Upper lobe of right lung (tissue), 1 donor: ENCODE results near the gene CDH4. TPM values are rescaled to one million over a fixed set of nuclear protein-coding genes. Genes with fewer than 3 reads are reported as not detected.
A peak's percentile ranks its signal among the peaks of the same experiment; 100 is the strongest.

Experiments used
- ATAC-seq: fragments of 200-7000 bp; cut with Tn5 transposase; one replicate; pipeline ENCODE4 v1.9.1; 2020; ENCODE audit warnings: mild to moderate bottlenecking, moderate library complexity
- DNase-seq: peaks from one replicate; pipeline ENCODE4 v3.0.0-alpha.2; 2020
- H3K27ac ChIP-seq: fragments of 200-600 bp; one replicate; pipeline ENCODE4 v1.8.0; 2022
- H3K27me3 ChIP-seq: fragments of 200-600 bp; one replicate; pipeline ENCODE4 v1.8.0; 2022; ENCODE audit warnings: mild to moderate bottlenecking
- H3K36me3 ChIP-seq: fragments of 200-600 bp; one replicate; pipeline ENCODE4 v1.8.0; 2022
- H3K4me1 ChIP-seq: fragments of 200-600 bp; one replicate; pipeline ENCODE4 v1.8.0; 2022
- H3K4me3 ChIP-seq: fragments of 200-600 bp; one replicate; pipeline ENCODE4 v1.8.0; 2022; ENCODE audit warnings: mild to moderate bottlenecking
- H3K9me3 ChIP-seq: fragments of 200-600 bp; one replicate; pipeline ENCODE4 v1.8.0; 2022
- intact Hi-C: fragments of 100-400 bp; cut with DNase I; formaldehyde crosslinking; loops from one replicate; pipeline ENCODE4 v1.11.0; 2022
- total RNA-seq: library from RNA; stranded (reverse); fragmentation: NEBNext Ultra II Directional; extraction: Animal tissue kit (Norgen Biotek cat#: 25700); gene quantifications from one replicate; pipeline ENCODE4 v1.2.1, GENCODE V29; 2021
- TF ChIP-seq, protein P1 (sequence below): fragments of 200-600 bp; IDR thresholded peaks from one replicate; pipeline ENCODE4 v1.8.0; 2022; ENCODE audit warnings: antibody characterized with exemption
- donor health status: DM: no; HTN: yes; CAD: no; lungs with severe emphysema.

The CDH4 gene
- total RNA-seq, 1 donor from 2014 or later = 0.23 TPM

DNA sequence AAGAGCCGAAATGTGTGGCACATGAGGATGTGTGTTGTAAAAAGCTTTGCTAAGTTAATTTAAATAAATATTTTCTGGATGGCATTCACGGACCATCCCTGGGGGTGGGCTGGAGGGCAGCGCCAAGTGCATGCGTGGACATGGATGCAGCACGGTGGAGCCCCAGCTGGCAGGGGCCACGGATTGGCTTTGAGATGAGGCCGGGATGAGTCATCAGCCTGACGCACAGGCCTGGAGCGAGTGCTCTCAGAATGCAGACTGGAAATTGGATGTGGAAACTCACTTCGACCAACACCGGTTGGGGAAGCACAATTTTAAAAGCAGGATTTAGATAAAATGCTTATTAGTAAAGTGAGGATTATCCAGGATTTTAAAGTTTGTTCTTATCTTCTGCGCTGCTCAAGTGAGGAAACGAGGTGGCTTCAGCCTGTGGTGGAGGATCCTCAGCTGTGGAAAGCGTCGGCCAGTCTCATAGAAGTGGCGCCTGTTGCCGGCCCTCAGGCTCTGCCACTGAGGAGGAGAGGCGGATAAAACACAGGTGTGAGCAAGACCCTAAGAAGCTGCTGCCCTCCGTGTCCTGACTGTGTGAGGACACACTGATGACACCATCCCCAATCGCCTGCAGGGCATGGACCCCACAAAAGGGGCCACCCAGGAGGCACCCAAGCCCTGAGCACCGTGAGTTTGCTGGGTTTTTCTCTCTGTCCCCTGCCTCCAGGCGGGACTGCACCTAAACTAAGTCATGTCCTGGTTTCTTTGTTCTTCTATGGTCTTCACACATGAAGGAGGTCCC is 279.7 kb downstream of the CDH4 start:
- no peak for DNase-seq
- Histone ChIP-seq H3K4me3 (no peak overlapping the region), H3K27ac (no peak overlapping the region), H3K4me1 (no peaks in the 10 kb centered on the region), H3K9me3 (no peaks in the 10 kb centered on the region), H3K36me3 (no peaks in the 10 kb centered on the region), H3K27me3 (no peaks in the 10 kb centered on the region)
- intact Hi-C loops = no loop called here
- ATAC-seq = no peak
- TF ChIP-seq, protein P1, sequence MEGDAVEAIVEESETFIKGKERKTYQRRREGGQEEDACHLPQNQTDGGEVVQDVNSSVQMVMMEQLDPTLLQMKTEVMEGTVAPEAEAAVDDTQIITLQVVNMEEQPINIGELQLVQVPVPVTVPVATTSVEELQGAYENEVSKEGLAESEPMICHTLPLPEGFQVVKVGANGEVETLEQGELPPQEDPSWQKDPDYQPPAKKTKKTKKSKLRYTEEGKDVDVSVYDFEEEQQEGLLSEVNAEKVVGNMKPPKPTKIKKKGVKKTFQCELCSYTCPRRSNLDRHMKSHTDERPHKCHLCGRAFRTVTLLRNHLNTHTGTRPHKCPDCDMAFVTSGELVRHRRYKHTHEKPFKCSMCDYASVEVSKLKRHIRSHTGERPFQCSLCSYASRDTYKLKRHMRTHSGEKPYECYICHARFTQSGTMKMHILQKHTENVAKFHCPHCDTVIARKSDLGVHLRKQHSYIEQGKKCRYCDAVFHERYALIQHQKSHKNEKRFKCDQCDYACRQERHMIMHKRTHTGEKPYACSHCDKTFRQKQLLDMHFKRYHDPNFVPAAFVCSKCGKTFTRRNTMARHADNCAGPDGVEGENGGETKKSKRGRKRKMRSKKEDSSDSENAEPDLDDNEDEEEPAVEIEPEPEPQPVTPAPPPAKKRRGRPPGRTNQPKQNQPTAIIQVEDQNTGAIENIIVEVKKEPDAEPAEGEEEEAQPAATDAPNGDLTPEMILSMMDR = no peak

DNA sequence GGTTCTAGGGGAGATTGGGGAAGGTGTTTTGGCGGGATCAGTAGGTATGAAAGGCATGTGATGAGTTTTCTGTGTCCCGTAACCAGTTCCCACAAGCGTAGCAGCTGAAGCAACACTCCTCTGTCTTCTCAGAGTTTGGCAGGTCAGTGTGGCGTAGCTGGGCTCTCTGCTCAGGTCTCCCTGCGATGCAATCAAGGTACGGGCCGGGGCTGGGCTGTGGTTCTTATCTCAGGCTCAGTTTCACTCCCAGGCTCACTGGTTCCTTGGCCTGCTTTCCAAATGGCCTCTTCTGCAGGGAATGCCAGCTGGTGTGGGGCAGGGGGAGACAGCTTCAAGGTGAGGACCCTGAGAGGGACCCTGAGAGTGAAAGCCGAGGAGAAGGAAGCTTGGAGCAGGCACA is 280.7 kb downstream of the CDH4 start:
- intact Hi-C loops = no loop called here
- ATAC-seq = no peak
- no peaks in the 10 kb centered on the region for H3K36me3 ChIP-seq
- no peak for DNase-seq
- no peak overlapping the region for H3K4me3 ChIP-seq
- no peak overlapping the region for H3K27ac ChIP-seq
- no peaks in the 10 kb centered on the region for H3K4me1 ChIP-seq
- TF ChIP-seq, protein P1 = no peak
- H3K9me3 ChIP-seq = no peaks in the 10 kb centered on the region
- no peaks in the 10 kb centered on the region for H3K27me3 ChIP-seq

DNA sequence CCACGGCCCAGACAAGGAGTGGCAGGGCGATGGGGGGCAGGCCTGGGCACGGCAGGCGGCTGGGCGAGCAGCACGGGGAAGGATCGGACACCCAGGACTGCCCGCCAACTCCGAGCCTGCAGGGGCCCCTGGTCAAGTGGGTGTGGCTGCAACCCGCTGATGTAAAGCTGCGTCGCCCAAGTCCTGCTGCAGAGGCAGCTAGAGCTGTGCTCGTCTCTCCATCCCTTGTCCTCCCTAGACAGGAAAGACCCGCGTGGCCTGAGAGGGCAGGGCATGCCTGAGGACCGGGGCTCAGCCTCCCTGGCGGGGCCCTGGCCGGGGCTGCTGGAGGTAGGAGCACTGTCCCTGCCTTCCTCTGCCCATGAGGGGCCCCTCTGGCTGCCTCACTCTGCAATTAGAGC is 281.2 kb downstream of the CDH4 start:
- no peak overlapping the region for H3K4me3 ChIP-seq
- TF ChIP-seq, protein P1 = no peak
- no peaks in the 10 kb centered on the region for H3K4me1 ChIP-seq
- H3K27ac ChIP-seq = no peak overlapping the region
- DNase-seq (no peak), ATAC-seq (peak; percentile 21)
- no peaks in the 10 kb centered on the region for H3K36me3 ChIP-seq
- H3K9me3 ChIP-seq = no peaks in the 10 kb centered on the region
- intact Hi-C loops = no loop called here
- no peaks in the 10 kb centered on the region for H3K27me3 ChIP-seq

DNA sequence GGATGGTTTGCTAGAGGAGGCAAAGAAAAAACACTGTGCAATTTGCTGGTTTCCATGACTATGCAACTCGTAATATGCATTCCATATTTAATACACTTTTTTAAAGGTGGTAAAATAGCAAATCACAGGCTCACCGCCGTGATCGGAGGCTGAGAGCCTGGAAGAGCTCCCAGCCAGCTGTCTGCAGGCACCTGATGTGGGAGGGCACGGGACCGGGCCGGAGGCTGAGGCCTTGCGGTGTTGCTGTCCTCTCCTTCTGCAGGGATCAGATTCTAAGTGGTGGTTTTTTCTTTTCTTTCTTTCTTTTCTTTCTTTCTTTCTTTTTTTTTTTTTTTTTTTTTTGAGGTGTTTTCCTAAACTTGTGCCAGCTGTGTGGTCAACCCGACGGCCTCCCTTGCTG is 282.3 kb downstream of the CDH4 start:
- no peak overlapping the region for H3K4me3 ChIP-seq
- no peaks in the 10 kb centered on the region for H3K4me1 ChIP-seq
- TF ChIP-seq, protein P1 = no peak
- no peaks in the 10 kb centered on the region for H3K36me3 ChIP-seq
- no peaks in the 10 kb centered on the region for H3K27me3 ChIP-seq
- DNase-seq = no peak
- H3K9me3 ChIP-seq = no peaks in the 10 kb centered on the region
- no peak for ATAC-seq
- intact Hi-C loops = no loop called here
- H3K27ac ChIP-seq = no peak overlapping the region

DNA sequence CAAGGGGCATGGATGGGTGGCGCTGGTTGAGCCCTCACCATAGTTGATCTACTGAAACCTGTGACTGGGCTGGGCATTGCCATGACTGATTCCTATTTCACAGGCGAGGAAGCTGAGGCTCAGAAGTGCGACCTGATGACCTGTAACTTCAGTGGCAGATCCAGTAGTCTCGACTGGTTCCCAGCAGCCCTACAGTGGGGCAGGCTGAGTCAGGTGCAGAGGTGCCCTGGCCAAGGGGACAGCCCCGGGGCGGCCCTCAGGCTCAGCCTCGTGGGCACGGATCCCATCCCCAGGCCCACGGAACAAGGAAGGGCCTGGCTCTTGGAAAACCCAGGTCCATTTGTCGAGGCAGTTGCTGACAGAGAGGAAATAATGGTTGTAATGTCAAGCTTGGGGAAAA is 283.0 kb downstream of the CDH4 start:
- Histone ChIP-seq H3K27ac (no peak overlapping the region), H3K9me3 (no peaks in the 10 kb centered on the region), H3K4me1 (no peaks in the 10 kb centered on the region), H3K36me3 (no peaks in the 10 kb centered on the region), H3K27me3 (no peaks in the 10 kb centered on the region), H3K4me3 (no peak overlapping the region)
- TF ChIP-seq, protein P1 = no peak
- ATAC-seq (no peak), DNase-seq (no peak)
- intact Hi-C loops = no loop called here
